Endothelial cell of umbilical vein (primary cell): ENCODE results near the gene SIGMAR1. TPM values are rescaled to one million over a fixed set of nuclear protein-coding genes. Genes with fewer than 3 reads are reported as not detected.

Experiments used
- BruUV-seq: library from RNA; stranded (reverse); fragments of 400-500 nt; replicated peaks from 2 replicates; lab custom pipeline; 2021; lab: Mats Ljungman, UMichigan
- CTCF ChIA-PET: fragments of 300-600, 350-600 bp; sonication (Branson Sonifier 250); formaldehyde crosslinking; loops from one replicate; lab custom pipeline; 2021; ENCODE audit warnings: antibody characterized with exemption, inconsistent platforms; lab: Charles Lee
- POLR2A ChIA-PET: fragments of 300-600, 350-600 bp; sonication (Branson Sonifier 250); formaldehyde crosslinking; loops from one replicate; lab custom pipeline; 2021; ENCODE audit warnings: antibody characterized with exemption, inconsistent platforms; lab: Charles Lee
- DNase-seq: peaks from one replicate; pipeline ENCODE4 v3.0.0-alpha.2; 2011; ENCODE audit warnings: low read depth, low spot score
- FAIRE-seq: peaks from 2 replicates; lab custom pipeline; 2011; peaks lifted over from hg19 to GRCh38; lab: Jason Lieb, UNC
- H2AFZ ChIP-seq: 2 replicates; pipeline ENCODE4 v1.6.0; 2012; ENCODE audit warnings: low read depth, low read length, control low read depth, inconsistent platforms
- H3K27ac ChIP-seq: 2 replicates; pipeline ENCODE4 v1.5.1; 2011; ENCODE audit warnings: low read depth, mild to moderate bottlenecking, control low read depth, low read length, moderate library complexity; ENCODE audit not compliant: insufficient read depth
- H3K27me3 ChIP-seq, 2 experiments: 2 replicates each; pipeline versions ENCODE4 v1.6.0 to v1.6.1; 2011; ENCODE audit warnings: low read length in 2 of 2, mixed read lengths in 1 of 2; ENCODE audit not compliant: control insufficient read depth in 2 of 2, insufficient read depth in 2 of 2
- H3K36me3 ChIP-seq, 2 experiments: 2 replicates in 1 of 2; 3 replicates in 1 of 2; pipeline ENCODE4 v1.5.1; 2011; ENCODE audit warnings: low read length in 2 of 2, mild to moderate bottlenecking in 1 of 2, moderate library complexity in 1 of 2; ENCODE audit not compliant: control insufficient read depth in 2 of 2, insufficient read depth in 2 of 2; ENCODE audit errors: extremely low read depth in 1 of 2
- H3K4me1 ChIP-seq: 3 replicates; pipeline ENCODE4 v1.5.1; 2011; ENCODE audit warnings: mild to moderate bottlenecking, low read length; ENCODE audit not compliant: control insufficient read depth, insufficient read depth; ENCODE audit errors: extremely low read depth
- H3K4me2 ChIP-seq: 2 replicates; pipeline ENCODE4 v1.6.1; 2011; ENCODE audit warnings: low read length, control low read depth, mixed read lengths; ENCODE audit not compliant: insufficient read depth
- H3K4me3 ChIP-seq, 3 experiments: fragments of 200-600 bp in 1 of 3; sonication (generic), shearing (Covaris generic) in 1 of 3; replicated peaks in 1 of 3; 2 replicates each; pipeline ENCODE4 v1.5.1; 2011 to 2016; ENCODE audit warnings: control low read depth in 3 of 3, low read length in 3 of 3, mild to moderate bottlenecking in 2 of 3, inconsistent platforms in 1 of 3, low read depth in 1 of 3, moderate library complexity in 1 of 3; ENCODE audit not compliant: insufficient read depth in 1 of 3
- H3K79me2 ChIP-seq: 2 replicates; pipeline ENCODE4 v1.6.0; 2012; ENCODE audit warnings: low read length, inconsistent platforms; ENCODE audit not compliant: control insufficient read depth, insufficient read depth
- H3K9ac ChIP-seq: replicated peaks from 2 replicates; pipeline ENCODE3; 2011; ENCODE audit warnings: low read length, control low read depth; ENCODE audit not compliant: insufficient read depth; ENCODE audit errors: extremely low read depth
- H3K9me1 ChIP-seq: replicated peaks from 3 replicates; pipeline ENCODE4 v1.6.0; 2011; ENCODE audit warnings: mild to moderate bottlenecking, low read length; ENCODE audit not compliant: control insufficient read depth, insufficient read depth; ENCODE audit errors: extremely low read depth
- H3K9me3 ChIP-seq: replicated peaks from 2 replicates; pipeline ENCODE4 v1.5.1; 2012; ENCODE audit warnings: low read length, inconsistent platforms; ENCODE audit not compliant: control insufficient read depth, insufficient read depth
- H4K20me1 ChIP-seq: replicated peaks from 2 replicates; pipeline ENCODE3; 2011; ENCODE audit warnings: mild to moderate bottlenecking, low read length; ENCODE audit not compliant: control insufficient read depth, insufficient read depth; ENCODE audit errors: extremely low read depth
- CTCF ChIP-seq, 2 donors: IDR thresholded peaks; 1 replicate in 1 of 2; 2 replicates in 1 of 2; pipeline ENCODE4 v1.5.1; 2011; ENCODE audit warnings: low read length in 2 of 2, mild to moderate bottlenecking in 2 of 2, moderate library complexity in 2 of 2, control low read depth in 1 of 2, inconsistent platforms in 1 of 2, low read depth in 1 of 2; ENCODE audit not compliant: insufficient read depth in 1 of 2; ENCODE audit errors: extremely low read depth in 1 of 2
- EZH2 ChIP-seq: IDR thresholded peaks from 2 replicates; pipeline ENCODE4 v1.6.1; 2012; ENCODE audit warnings: borderline replicate concordance, low read depth, mild to moderate bottlenecking, moderate library complexity, low read length, inconsistent platforms; ENCODE audit not compliant: severe bottlenecking
- FOS ChIP-seq: IDR thresholded peaks from 2 replicates; pipeline ENCODE4 v1.6.1; 2011; ENCODE audit warnings: mild to moderate bottlenecking, low read length, moderate library complexity, borderline replicate concordance; ENCODE audit not compliant: insufficient read depth
- GATA2 ChIP-seq: IDR thresholded peaks from 2 replicates; pipeline ENCODE4 v1.7.0; 2011; ENCODE audit warnings: low read depth, mild to moderate bottlenecking, moderate library complexity, mixed read lengths, low read length; ENCODE audit not compliant: insufficient read length, insufficient read depth
- JUN ChIP-seq: IDR thresholded peaks from 2 replicates; pipeline ENCODE4 v1.6.1; 2011; ENCODE audit warnings: borderline replicate concordance, low read depth; ENCODE audit not compliant: insufficient read length, insufficient read depth
- MAX ChIP-seq: IDR thresholded peaks from 2 replicates; pipeline ENCODE4 v1.6.1; 2011; ENCODE audit not compliant: insufficient read depth, insufficient read length
- MYC ChIP-seq: IDR thresholded peaks from one replicate; pipeline ENCODE4 v1.6.1; 2011; ENCODE audit warnings: mild to moderate bottlenecking, low read depth, low read length
- POLR2A ChIP-seq: IDR thresholded peaks from 2 replicates; pipeline ENCODE4 v1.6.1; 2012; ENCODE audit warnings: low read depth, mild to moderate bottlenecking, control low read depth, low read length
- POLR2AphosphoS5 ChIP-seq: IDR thresholded peaks from 2 replicates; pipeline ENCODE4 v1.6.1; 2012; ENCODE audit warnings: low read depth, mild to moderate bottlenecking, control low read depth, low read length, moderate library complexity; ENCODE audit not compliant: insufficient read depth
- dilution Hi-C: fragments of 300-500 bp; cut with MboI; formaldehyde crosslinking; loops from one replicate; pipeline ENCODE4 v1.15.0; 2019; ENCODE audit warnings: low sequenced_read_pairs; ENCODE audit not compliant: extremely low pct_ligation_motif_present
- intact Hi-C: fragments of 100-400 bp; cut with micrococcal nuclease; formaldehyde crosslinking; loops from one replicate; pipeline ENCODE4 v1.10.0; 2022
- polyA plus RNA-seq, 4 experiments: library from polyadenylated mRNA; depleted of rRNA in 3 of 4; stranded (reverse) in 3 of 4; unstranded in 1 of 4; fragments of >200 nt; gene quantifications; 2 replicates each; pipeline versions ENCODE4 v1.2.1 to v1.2.3, GENCODE V29; 2011 to 2012; ENCODE audit warnings: missing spikeins in 1 of 4
- total RNA-seq: library from RNA; stranded (reverse); gene quantifications from 2 replicates; pipeline ENCODE4 v1.2.3, GENCODE V29; 2021

SIGMAR1 gene
- total and polyA plus RNA-seq, 2 donors (not counting 3 experiments of a cell fraction or from before 2014, with no cell fraction given), result 78.4 to 81.2 TPM

GRCh38 chr9:34686732-34687131, 49.1 kb upstream of the SIGMAR1 start:
- intact Hi-C loops, result no loop called here
- H4K20me1 ChIP-seq, result no peaks in the 10 kb centered on the region
- dilution Hi-C loops, result no loop called here
- ChIA-PET POLR2A (no interaction called here), CTCF (interaction anchor here (1.8 to 3.5 kb wide), 2 partner anchors 14 to 16 kb away, joined by 7 to 17 read pairs; no protein-coding TSS in a partner anchor)
- no peaks in the 10 kb centered on the region for H3K79me2 ChIP-seq
- DNase-seq (no peak), FAIRE-seq (no peak)
- no peak overlapping the region for H2AFZ ChIP-seq
- no peak overlapping the region for H3K4me2 ChIP-seq
- no peak overlapping the region for H3K27ac ChIP-seq
- peaks cover 4 to 7% of the 10 kb centered on the region in 2 experiments for H3K27me3 ChIP-seq
- no peaks in the 10 kb centered on the region for H3K9me3 ChIP-seq
- H3K9ac ChIP-seq, result no peak overlapping the region
- no peak overlapping the region for H3K4me3 ChIP-seq
- BruUV-seq, result no TSS peak
- no peaks in the 10 kb centered on the region for H3K9me1 ChIP-seq
- no peaks in the 10 kb centered on the region for H3K4me1 ChIP-seq
- H3K36me3 ChIP-seq, result no peaks in the 10 kb centered on the region
- TF ChIP-seq MYC, result no peak
- no peak for TF ChIP-seq POLR2A
- TF ChIP-seq POLR2AphosphoS5, result no peak
- no peak for TF ChIP-seq CTCF (IDR thresholded peaks at IDR 0.05; ENCODE audit: extremely low read depth in 1 of 2, insufficient read depth in 1 of 2, low read depth in 1 of 2, low read length in 2 of 2)
- no peak for TF ChIP-seq MAX
- TF ChIP-seq FOS, result no peak
- TF ChIP-seq GATA2, result no peak
- TF ChIP-seq JUN, result no peak
- TF ChIP-seq EZH2, result no peak
